Natural killer cell (primary cell): Measurements from ENCODE around the gene RHOB. TPM values are rescaled to one million over a fixed set of nuclear protein-coding genes. Genes with fewer than 3 reads are reported as not detected.
"Not testable (repeated sequence)": the region's sequence is repeated elsewhere in the genome, so short reads cannot be mapped to it uniquely, and the experiment has no call there.

Experiments
- ATAC-seq, 3 donors: fragments of 150-1000 bp in 2 of 3; fragments of 200-7000 bp in 1 of 3; cut with Tn5 transposase; 1 replicate in 1 of 3; 2 replicates in 2 of 3; pipeline ENCODE4 v1.10.0; 2021; ENCODE audit warnings: mild to moderate bottlenecking in 2 of 3, moderate library complexity in 2 of 3
- DNase-seq, 2 donors: peaks; one replicate each; pipeline versions ENCODE4 v3.0.0 to v3.0.0-alpha.2; 2013 to 2021; ENCODE audit warnings: mixed read lengths in 1 of 2
- H3K27ac ChIP-seq: one replicate; pipeline ENCODE4 v1.5.1; 2013; ENCODE audit warnings: mild to moderate bottlenecking, low read length
- H3K27me3 ChIP-seq: one replicate; pipeline ENCODE4 v1.6.1; 2013; ENCODE audit warnings: low read length; ENCODE audit not compliant: control insufficient read depth, insufficient read depth
- H3K36me3 ChIP-seq: one replicate; pipeline ENCODE4 v1.6.1; 2013; ENCODE audit warnings: low read length; ENCODE audit not compliant: control insufficient read depth, insufficient read depth
- H3K4me1 ChIP-seq: one replicate; pipeline ENCODE4 v1.6.1; 2013; ENCODE audit warnings: low read length; ENCODE audit not compliant: control insufficient read depth, insufficient read depth
- H3K4me3 ChIP-seq: one replicate; pipeline ENCODE4 v1.5.1; 2013; ENCODE audit warnings: low read length
- H3K9me3 ChIP-seq: one replicate; pipeline ENCODE4 v1.6.1; 2013; ENCODE audit warnings: low read length; ENCODE audit not compliant: control insufficient read depth, insufficient read depth
- H3K27ac Mint-ChIP-seq, 2 donors: one replicate each; pipeline ENCODE4 v1.8.0; 2022; ENCODE audit warnings: mild to moderate bottlenecking in 2 of 2, mixed read lengths in 2 of 2, moderate library complexity in 1 of 2
- H3K27me3 Mint-ChIP-seq, 2 donors: one replicate each; pipeline ENCODE4 v1.8.0; 2022; ENCODE audit warnings: low read depth in 2 of 2, mixed read lengths in 2 of 2
- H3K36me3 Mint-ChIP-seq: one replicate; pipeline ENCODE4 v1.8.0; 2022; ENCODE audit warnings: mixed read lengths
- H3K4me1 Mint-ChIP-seq, 2 donors: one replicate each; pipeline ENCODE4 v1.8.0; 2022; ENCODE audit warnings: mixed read lengths in 2 of 2
- H3K4me3 Mint-ChIP-seq: one replicate; pipeline ENCODE4 v1.8.0; 2022; ENCODE audit warnings: mild to moderate bottlenecking, moderate library complexity, mixed read lengths
- H3K9me3 Mint-ChIP-seq, 2 donors: one replicate each; pipeline ENCODE4 v1.8.0; 2022; ENCODE audit warnings: mixed read lengths in 2 of 2
- WGBS: methylation state at CpG from one replicate; pipeline ENCODE4 v1.1.7; 2013; ENCODE audit warnings: missing lambda C conversion rate; ENCODE audit not compliant: insufficient coverage; 5-methylcytosine and 5-hydroxymethylcytosine counted together
- intact Hi-C: fragments of 100-400 bp; cut with micrococcal nuclease; formaldehyde crosslinking; loops from one replicate; pipeline ENCODE4 v1.14.2; 2022
- total RNA-seq, 4 donors: library from RNA; stranded (reverse); fragments of 120-200 nt in 1 of 4; gene quantifications; one replicate each; pipeline versions ENCODE4 v1.2.3 to v1.2.4, GENCODE V29; 2013 to 2022
- TF ChIP-seq, protein P1 (sequence below): fragments of 200-600 bp; IDR thresholded peaks from one replicate; pipeline ENCODE4 v1.8.0; 2022; ENCODE audit warnings: antibody characterized with exemption

RHOB gene
- total RNA-seq, 3 donors from 2014 or later (not counting 1 experiment from before 2014, with no cell fraction given), result 50.8 to 222 (median 64.7) TPM

GRCh38 chr2:20415511-20415918 is 31.4 kb upstream of the RHOB start:
- H3K4me1 Mint-ChIP-seq, result peaks cover 5 to 14% of the 10 kb centered on the region in 2 donors
- H3K4me1 ChIP-seq, result peaks cover 7% of the 10 kb centered on the region
- no peak overlapping the region for H3K27ac ChIP-seq
- H3K9me3 Mint-ChIP-seq, result no peaks in the 10 kb centered on the region
- no peaks in the 10 kb centered on the region for H3K27me3 Mint-ChIP-seq
- DNase-seq (no peak), ATAC-seq (no peak)
- H3K4me3 ChIP-seq, result no peak overlapping the region
- no peaks in the 10 kb centered on the region for H3K36me3 ChIP-seq
- H3K9me3 ChIP-seq, result no peaks in the 10 kb centered on the region
- H3K36me3 Mint-ChIP-seq, result no peaks in the 10 kb centered on the region
- H3K27ac Mint-ChIP-seq, result no peak overlapping the region
- H3K4me3 Mint-ChIP-seq, result no peak overlapping the region
- WGBS, result 57% methylated on average over 2 of the region's 2 CpGs
- TF ChIP-seq, protein P1, sequence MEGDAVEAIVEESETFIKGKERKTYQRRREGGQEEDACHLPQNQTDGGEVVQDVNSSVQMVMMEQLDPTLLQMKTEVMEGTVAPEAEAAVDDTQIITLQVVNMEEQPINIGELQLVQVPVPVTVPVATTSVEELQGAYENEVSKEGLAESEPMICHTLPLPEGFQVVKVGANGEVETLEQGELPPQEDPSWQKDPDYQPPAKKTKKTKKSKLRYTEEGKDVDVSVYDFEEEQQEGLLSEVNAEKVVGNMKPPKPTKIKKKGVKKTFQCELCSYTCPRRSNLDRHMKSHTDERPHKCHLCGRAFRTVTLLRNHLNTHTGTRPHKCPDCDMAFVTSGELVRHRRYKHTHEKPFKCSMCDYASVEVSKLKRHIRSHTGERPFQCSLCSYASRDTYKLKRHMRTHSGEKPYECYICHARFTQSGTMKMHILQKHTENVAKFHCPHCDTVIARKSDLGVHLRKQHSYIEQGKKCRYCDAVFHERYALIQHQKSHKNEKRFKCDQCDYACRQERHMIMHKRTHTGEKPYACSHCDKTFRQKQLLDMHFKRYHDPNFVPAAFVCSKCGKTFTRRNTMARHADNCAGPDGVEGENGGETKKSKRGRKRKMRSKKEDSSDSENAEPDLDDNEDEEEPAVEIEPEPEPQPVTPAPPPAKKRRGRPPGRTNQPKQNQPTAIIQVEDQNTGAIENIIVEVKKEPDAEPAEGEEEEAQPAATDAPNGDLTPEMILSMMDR, result no peak
- no peaks in the 10 kb centered on the region for H3K27me3 ChIP-seq
- intact Hi-C loops, result no loop called here

GRCh38 chr2:20416723-20417122 is 30.2 kb upstream of the RHOB start:
- Histone ChIP-seq H3K9me3 (no peaks in the 10 kb centered on the region), H3K27ac (no peak overlapping the region), H3K4me1 (no peaks in the 10 kb centered on the region), H3K36me3 (no peaks in the 10 kb centered on the region), H3K4me3 (no peak overlapping the region), H3K27me3 (no peaks in the 10 kb centered on the region)
- H3K27me3 Mint-ChIP-seq, result no peaks in the 10 kb centered on the region
- H3K9me3 Mint-ChIP-seq, result no peaks in the 10 kb centered on the region
- no peak overlapping the region for H3K27ac Mint-ChIP-seq
- intact Hi-C loops, result no loop called here
- H3K36me3 Mint-ChIP-seq, result no peaks in the 10 kb centered on the region
- ATAC-seq, result no peak
- WGBS, result 13% methylated on average over 1 of the region's 1 CpG
- TF ChIP-seq, protein P1, result no peak
- H3K4me3 Mint-ChIP-seq, result no peak overlapping the region
- DNase-seq, result no peak
- peaks cover 5 to 7% of the 10 kb centered on the region in 2 donors for H3K4me1 Mint-ChIP-seq

DNA sequence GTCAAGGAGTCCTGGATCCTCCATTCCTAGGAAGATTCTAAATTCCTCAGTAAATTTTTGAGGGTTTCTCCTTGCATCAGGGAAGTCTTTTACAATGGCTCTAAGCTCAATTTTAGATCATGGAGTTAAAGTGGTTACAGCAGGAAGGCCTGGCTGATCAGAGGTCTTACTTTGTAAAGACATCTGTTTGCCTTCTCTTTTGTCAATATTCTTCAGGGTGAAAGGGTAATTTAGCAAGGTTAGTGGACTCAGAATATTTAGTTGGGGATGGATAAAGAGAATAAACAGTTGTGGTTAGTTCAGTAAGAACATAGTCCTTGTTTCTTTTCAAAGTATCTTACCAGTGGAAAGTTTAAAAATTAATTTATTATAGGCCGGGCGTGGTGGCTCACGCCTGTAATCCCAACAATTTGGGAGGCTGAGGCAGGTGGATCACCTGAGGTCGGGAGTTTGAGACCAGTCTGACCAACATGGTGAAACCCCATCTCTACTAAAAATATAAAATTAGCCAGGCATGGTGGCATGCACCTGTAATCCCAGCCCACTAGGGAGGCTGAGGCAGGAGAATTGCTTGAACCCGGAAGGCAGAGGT is 29.5 kb upstream of the RHOB start:
- H3K36me3 ChIP-seq, H3K27me3 ChIP-seq, ATAC-seq, DNase-seq, H3K27ac Mint-ChIP-seq, H3K27ac ChIP-seq, H3K9me3 ChIP-seq, H3K27me3 Mint-ChIP-seq, H3K4me3 Mint-ChIP-seq, H3K4me1 ChIP-seq, intact Hi-C loops, H3K9me3 Mint-ChIP-seq, H3K36me3 Mint-ChIP-seq, H3K4me3 ChIP-seq, H3K4me1 Mint-ChIP-seq: not testable (repeated sequence)
- WGBS, result 78% methylated on average over 5 of the region's 5 CpGs

DNA sequence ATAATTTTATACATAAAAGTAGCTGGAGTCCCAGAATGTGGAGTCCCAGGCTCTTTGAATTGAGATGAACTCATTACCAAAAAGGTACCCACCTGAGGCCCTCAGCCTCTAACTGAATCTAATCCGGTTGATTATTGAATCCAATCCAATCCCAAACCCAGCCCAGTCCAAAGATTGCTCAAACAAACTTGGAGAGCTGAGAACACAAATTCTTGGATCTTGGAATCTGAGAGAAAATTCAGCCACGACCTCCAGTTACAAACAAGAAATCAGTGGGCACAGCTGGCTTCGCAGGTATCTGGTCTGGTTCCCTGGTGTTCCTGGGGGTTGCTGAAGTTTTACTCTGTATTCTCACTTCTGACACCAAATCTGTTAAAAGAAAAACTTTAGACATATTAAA is 28.4 kb upstream of the RHOB start:
- H3K27ac ChIP-seq, result no peak overlapping the region
- H3K4me1 Mint-ChIP-seq, result peaks cover 7 to 17% of the 10 kb centered on the region in 2 donors
- ATAC-seq, result no peak
- H3K9me3 ChIP-seq, result no peaks in the 10 kb centered on the region
- intact Hi-C loops, result no loop called here
- DNase-seq, result no peak
- no peak overlapping the region for H3K4me3 Mint-ChIP-seq
- peaks cover 18% of the 10 kb centered on the region for H3K4me1 ChIP-seq
- H3K36me3 Mint-ChIP-seq, result no peaks in the 10 kb centered on the region
- no peak overlapping the region for H3K27ac Mint-ChIP-seq
- H3K27me3 Mint-ChIP-seq, result no peaks in the 10 kb centered on the region
- no peaks in the 10 kb centered on the region for H3K36me3 ChIP-seq
- TF ChIP-seq, protein P1, result no peak
- H3K9me3 Mint-ChIP-seq, result no peaks in the 10 kb centered on the region
- no peak overlapping the region for H3K4me3 ChIP-seq
- WGBS, result 91% methylated on average over 2 of the region's 3 CpGs
- no peaks in the 10 kb centered on the region for H3K27me3 ChIP-seq
